NCI-H1694 (cell line): Measurements from ENCODE around the gene JDP2.
"Not testable (repeated sequence)": the region's sequence is repeated elsewhere in the genome, so short reads cannot be mapped to it uniquely, and the experiment has no call there.

ENCODE experiments used
- DNase-seq: peaks from one replicate; lab custom pipeline; 2025; lab: John Stamatoyannopoulos, UW

JDP2 gene

GRCh38 chr14:75456069-75456996, 28.5 kb downstream of the JDP2 start:
- no peak for DNase-seq

DNA sequence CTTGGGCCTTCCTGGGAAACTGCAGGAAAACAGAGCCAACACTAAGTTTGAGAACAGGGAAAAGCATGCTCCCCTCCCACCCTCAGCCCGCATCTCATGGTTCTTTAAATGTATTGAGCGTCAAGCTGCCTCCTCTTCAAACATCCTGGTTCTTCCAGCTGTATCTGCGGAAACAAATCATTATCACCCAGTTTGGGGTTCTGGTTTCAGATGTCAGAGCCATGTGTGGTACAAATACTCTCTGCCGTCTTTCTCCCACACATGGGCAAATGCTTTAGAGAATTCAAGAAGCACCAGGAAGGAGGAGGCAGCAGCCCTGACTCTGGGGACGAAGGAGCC, 29.1 kb downstream of the JDP2 start:
- DNase-seq = no peak

DNA sequence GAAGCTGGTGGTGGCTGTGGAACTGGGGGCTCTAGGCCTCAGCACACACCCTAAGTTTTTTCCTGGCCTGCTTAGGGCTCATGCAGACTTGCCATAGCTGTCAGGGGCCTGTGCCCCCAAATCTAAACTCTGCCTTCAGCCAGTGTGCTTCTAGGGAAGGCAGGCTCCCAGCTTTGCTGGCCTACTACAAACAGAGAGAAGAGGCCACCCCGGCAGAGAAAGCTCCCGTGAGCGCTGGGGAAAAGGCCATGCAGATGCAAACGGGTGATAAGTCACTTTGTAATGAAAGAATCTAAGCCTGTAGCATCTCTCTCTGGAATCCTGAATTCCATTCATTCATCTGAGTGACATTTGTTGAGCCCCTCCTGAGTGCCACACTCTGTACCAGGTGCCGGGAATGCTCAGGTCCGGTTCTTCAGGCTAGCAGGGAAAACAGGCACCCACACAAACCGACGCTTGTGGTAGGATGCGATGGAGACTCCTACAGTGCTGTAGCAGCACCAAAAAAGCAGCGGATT, 29.9 kb downstream of the JDP2 start:
- no peak for DNase-seq

DNA sequence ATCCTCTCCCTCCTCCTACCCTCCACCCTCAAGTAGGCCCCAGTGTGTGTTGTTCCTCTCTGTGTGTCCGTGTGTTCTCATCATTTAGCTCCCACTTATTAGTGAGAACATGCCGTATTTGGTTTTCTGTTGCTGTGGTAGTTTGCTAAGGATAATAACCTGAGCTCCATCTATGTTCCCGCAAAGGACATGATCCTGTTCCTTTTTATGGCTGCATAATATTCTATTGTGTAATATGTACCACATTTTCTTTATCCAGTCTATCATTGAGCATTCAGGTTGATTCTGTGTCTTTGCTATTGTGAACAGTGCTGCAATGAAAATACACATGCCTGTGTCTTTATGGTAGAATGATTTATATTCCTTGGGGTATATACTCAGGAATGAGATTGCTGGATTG, 30.5 kb downstream of the JDP2 start:
- no peak for DNase-seq

DNA sequence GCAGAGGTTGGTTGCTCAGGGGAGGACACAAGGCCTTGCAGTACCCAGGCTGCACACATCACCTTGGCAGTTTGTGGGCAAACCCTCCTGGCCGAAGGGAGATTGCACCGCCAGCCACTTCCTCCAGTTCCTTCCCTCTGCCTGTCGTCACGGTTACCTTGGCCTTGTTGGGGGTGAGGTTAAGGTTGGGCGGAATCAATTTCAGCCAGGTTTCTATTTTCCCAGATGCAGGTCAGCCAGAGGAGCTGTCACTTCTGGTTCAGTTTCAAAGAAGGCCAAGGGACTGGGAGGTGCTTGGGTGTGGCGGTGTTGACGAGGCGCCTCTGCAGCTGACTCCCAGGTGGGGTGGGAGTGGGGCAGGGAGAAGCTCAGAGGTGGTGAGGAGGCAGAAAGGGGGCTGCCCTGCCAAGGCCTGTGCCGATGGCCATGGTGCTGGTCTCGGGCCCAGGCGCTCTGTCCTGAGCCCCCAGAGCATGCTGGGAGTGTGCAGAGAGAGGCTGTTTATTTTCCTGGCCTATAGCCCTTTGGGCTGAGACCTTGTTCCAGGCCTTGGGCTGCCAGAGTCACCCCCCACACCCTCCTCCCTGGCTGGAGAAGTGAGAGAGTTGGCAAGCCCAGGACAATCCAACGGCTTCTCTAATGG, 31.4 kb downstream of the JDP2 start:
- DNase-seq = no peak

- DNase-seq = no peak
These were observed 32.0 kb downstream of the JDP2 start for GRCh38 chr14:75459791-75460190.

DNA sequence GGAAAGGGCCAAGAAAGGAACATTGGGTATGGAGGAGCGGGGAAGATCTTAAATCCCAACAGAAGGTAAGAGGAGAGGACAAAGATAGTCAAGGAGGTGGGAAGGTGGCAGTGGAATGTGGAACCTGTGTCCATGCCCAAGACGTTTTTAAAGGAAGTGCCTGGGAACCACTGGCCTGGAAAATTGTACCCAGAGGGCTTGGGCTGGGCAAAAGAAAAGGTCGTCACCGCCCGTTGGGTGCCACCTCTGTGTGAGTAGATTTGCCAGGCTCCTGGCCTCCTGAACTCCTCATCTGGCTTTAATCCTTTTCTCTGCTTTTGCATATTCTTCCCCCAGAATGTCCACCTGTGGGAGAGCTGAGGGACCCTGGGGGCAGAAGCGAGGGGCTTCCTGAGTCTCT, 32.6 kb downstream of the JDP2 start:
- DNase-seq = no peak

DNA sequence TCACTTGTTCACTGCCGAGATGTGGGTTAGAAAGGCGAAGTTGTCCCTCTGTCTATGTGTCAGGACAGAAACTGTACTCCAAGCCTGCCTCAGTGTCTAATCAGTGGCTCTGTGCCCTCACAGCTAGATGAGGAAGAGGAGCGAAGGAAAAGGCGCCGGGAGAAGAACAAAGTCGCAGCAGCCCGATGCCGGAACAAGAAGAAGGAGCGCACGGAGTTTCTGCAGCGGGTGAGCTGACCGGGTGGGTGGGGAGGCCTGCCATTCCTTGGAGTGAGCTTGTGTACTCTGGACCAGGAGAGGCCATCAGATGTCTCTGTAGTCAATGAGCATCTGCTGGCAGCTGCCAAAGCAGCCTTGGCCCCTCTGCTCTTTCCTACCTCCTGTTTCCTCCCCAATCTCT, 33.5 kb downstream of the JDP2 start:
- no peak for DNase-seq

GRCh38 chr14:75461755-75462349, 34.0 kb downstream of the JDP2 start:
- DNase-seq = no peak

DNA sequence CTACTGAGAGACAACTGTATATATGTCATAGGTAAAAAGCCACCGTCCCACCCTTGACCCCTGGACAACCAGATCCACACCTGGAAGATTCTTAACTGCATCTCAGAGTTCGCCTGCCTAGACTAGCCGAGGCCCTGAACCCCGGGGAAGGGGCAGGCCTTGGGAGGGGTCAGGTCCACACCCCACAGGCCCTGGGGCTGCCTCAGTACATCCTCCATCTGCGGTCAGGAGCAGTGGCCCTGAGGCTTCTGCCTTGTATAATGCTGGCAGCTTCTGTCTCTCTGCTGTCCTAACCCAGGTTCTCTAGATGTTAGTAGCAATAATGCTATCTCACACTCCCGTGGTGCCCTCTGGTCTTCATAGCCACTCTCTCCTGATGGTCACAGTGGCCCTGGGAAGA, 36.8 kb downstream of the JDP2 start:
- DNase-seq = no peak

- no peak for DNase-seq
These were observed 39.9 kb downstream of the JDP2 start for GRCh38 chr14:75467763-75468162.

GRCh38 chr14:75469164-75469563, 41.3 kb downstream of the JDP2 start:
- no peak for DNase-seq

- peak; percentile 14 for DNase-seq
These were observed 41.9 kb downstream of the JDP2 start for GRCh38 chr14:75469606-75470237.

DNA sequence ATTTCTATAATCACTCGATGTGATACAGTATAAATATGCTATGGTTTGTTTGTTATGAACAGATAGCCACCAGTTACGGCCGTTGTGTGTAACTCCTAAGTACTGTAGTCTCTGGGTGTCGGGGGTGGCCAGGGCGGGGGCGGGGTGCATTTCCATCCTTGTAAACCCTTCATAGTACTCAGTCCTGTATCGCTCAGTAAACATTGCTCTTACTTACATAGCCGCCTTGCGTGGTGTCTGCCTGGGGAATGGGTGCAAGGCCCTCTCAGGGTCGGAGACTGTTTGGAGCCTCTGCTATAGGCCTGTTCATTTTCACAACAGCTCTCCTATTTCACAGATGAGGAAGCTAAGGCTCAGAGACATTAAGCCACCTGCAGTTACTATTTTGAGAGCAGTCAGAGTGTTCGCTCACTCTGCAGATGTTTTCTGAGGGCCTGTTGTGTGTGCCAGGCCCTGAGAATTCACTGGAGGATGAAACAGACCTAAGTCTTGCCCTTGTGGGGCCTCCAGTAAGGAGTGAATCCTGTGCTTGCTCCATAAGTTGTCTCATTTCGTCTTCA, 42.5 kb downstream of the JDP2 start:
- no peak for DNase-seq

GRCh38 chr14:75471059-75471458, 43.2 kb downstream of the JDP2 start:
- no peak for DNase-seq

- not testable (repeated sequence) for DNase-seq
These were observed 46.3 kb downstream of the JDP2 start for GRCh38 chr14:75474127-75474526.

DNA sequence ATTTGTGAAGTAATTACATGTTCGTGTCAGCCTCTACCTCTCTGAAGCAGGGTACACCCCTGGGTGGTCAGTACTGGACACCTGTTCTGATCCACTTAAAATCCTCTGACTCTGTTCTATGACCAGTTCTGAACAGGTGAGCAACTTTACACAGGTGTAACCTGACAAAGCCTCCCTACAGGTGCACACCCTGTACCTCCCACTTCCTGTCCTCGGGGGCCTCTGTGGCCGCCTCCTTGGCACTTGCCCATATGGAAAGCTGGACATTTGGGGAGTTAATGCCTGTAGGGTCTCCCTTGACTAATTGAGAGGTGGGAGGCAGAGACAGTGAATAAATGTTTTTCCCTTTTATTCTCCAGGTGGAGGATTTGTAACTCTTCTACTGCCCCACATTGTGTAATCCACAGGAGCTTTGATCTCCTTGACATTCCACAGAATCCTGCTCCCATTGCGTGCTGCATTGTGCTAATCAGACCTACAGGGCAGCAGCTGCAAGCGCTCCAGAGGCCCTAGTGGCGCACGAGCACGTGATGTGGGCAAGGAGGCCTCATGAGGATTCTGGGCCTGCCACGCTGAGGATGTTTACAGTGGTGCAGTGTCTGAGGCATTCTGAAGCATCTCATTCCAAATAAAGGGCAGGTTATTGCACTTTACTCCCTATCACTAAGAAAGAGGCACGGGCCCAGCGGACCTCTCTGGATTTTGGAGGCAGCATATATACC, 48.6 kb downstream of the JDP2 start:
- DNase-seq = no peak

GRCh38 chr14:75477881-75478280, 50.1 kb downstream of the JDP2 start:
- no peak for DNase-seq

DNA sequence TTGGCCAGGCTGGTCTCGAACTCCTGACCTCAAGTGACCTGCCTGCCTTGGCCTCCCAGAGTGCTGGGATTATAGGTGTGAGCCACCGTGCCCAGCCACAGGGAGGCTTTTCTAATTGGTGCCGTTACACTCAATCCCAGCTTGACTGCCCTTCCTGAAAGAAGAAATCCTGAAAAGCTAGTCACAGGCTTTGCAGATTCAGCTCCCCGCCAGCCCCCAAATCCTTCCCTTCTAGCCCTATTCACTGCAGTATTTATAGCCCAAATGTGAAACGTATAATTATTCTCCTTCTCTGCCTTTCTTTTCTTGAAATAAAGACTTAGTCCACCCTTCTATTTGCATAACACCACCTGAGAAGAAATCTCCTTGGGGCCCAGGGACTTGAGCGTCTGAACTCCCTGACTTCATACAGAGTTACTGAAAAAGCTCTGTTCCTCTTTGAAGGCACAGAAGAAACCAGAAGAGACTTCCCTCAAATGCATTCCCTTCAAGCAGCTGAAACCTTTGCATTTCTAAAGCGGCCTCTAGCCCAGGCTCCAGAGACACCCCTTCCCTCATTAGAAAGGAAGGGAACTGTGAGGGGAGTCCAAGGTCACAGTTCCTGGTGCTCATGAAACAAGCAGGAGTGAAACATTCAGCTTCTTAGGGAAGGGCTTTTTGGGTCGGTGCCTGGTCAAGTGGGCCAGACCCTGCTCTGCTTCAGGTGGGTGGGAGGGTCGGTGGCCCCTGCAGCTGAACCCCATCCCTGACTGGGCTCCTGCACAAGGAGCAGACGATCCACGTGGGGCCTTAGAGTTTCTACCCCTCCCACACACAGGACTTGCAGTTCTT, 52.2 kb downstream of the JDP2 start:
- no peak for DNase-seq

- no peak for DNase-seq
These were observed 54.5 kb downstream of the JDP2 start for GRCh38 chr14:75482366-75482765.
